Measurements from ENCODE around the gene DMP1. TPM values are rescaled to one million over a fixed set of nuclear protein-coding genes. Genes with fewer than 3 reads are reported as not detected.

Gene DMP1
- total and polyA plus RNA-seq, 2 of the 13 experiments (the other 11 are each of a cell fraction or from before 2014, with no cell fraction given): not detected

DNA sequence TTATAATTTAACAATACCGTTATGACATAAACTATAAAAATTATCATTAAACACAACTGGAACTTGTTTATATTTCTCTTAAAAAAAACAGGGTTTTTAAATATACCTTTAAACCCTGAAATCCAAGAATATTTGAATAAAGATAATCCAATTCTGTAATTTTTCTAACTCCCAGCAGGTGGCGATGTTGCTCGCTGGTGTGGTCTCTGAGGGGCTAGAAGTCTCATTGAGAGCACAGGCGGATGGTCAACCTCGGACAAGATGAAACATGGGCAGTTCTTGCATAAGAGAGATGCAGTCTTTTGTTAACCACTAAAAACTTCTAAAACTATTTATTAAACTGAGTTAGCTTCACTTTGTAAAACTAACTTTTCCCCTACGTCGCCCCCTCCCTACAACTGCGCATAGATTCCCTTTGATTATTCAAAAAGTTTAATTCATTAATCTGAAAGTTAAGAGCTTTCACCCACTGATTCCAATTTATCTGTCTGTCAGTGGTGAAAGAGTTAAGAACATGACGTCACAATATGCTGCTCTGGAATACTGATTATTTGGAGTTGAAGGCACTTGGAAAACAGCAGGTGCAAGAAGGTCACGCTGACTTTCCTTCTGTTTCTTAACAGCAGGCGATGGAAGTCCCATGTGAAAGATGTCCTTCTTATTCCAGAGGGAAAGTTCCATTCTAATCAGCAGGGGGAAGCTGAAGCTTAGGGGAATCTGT lies 29.5 kb downstream of the DMP1 start (continued):
- TF ChIP-seq ZNF547 (CRISPR knock-in tag; IDR thresholded peaks at IDR 0.05) (no peak), ARID2 (CRISPR knock-in tag; IDR thresholded peaks at IDR 0.05; ENCODE audit: borderline replicate concordance) (no peak), SRF (IDR thresholded peaks at IDR 0.05; ENCODE audit: low read depth, low read length) (no peak), NR2C2 (CRISPR knock-in tag; IDR thresholded peaks at IDR 0.05; ENCODE audit: borderline replicate concordance) (no peak), KLF15 (CRISPR knock-in tag; IDR thresholded peaks at IDR 0.05; ENCODE audit: borderline replicate concordance) (no peak), KAT7 (CRISPR knock-in tag; IDR thresholded peaks at IDR 0.05; ENCODE audit: borderline replicate concordance) (no peak), XBP1 (CRISPR knock-in tag; IDR thresholded peaks at IDR 0.05) (no peak), ZNF317 (CRISPR knock-in tag; IDR thresholded peaks at IDR 0.05) (no peak), ZBTB34 (CRISPR knock-in tag; IDR thresholded peaks at IDR 0.05) (no peak), SMC3 (IDR thresholded peaks at IDR 0.05; ENCODE audit: low read length) (peak; percentile 72), MYNN (CRISPR knock-in tag; IDR thresholded peaks at IDR 0.05; ENCODE audit: low read depth) (no peak), HES4 (CRISPR knock-in tag; IDR thresholded peaks at IDR 0.05; ENCODE audit: borderline replicate concordance) (no peak), SOX13 (IDR thresholded peaks at IDR 0.05) (no peak), SOX13 (CRISPR knock-in tag; conservative IDR thresholded peaks at IDR 0.05 in 1 of 2, IDR thresholded peaks at IDR 0.05 in 1 of 2) (no peak), SP2 (CRISPR knock-in tag; IDR thresholded peaks at IDR 0.05) (no peak), SPEN (CRISPR knock-in tag; IDR thresholded peaks at IDR 0.05; ENCODE audit: low read depth) (no peak), ZNF674 (CRISPR knock-in tag; IDR thresholded peaks at IDR 0.05; ENCODE audit: low read depth) (no peak), FOSL1 (CRISPR knock-in tag; IDR thresholded peaks at IDR 0.05; ENCODE audit: borderline replicate concordance) (no peak), MAFG (CRISPR knock-in tag; IDR thresholded peaks at IDR 0.05) (no peak), ZFP90 (CRISPR knock-in tag; IDR thresholded peaks at IDR 0.05; ENCODE audit: borderline replicate concordance) (no peak)
- TF ChIP-seq, protein P1, sequence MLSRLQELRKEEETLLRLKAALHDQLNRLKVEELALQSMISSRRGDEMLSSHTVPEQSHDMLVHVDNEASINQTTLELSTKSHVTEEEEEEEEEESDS (CRISPR knock-in tag; IDR thresholded peaks at IDR 0.05; ENCODE audit: borderline replicate concordance): no peak
- TF ChIP-seq, protein P2, sequence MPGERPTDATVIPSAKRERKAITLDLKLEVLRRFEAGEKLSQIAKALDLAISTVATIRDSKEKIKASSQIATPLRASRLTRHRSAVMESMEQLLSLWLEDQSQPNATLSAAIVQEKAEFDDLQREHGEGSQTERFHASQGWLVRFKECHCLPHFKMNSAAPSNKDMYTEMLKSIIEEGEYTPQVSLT (CRISPR knock-in tag; IDR thresholded peaks at IDR 0.05; ENCODE audit: borderline replicate concordance, low read depth): no peak
- TF ChIP-seq, protein P3, sequence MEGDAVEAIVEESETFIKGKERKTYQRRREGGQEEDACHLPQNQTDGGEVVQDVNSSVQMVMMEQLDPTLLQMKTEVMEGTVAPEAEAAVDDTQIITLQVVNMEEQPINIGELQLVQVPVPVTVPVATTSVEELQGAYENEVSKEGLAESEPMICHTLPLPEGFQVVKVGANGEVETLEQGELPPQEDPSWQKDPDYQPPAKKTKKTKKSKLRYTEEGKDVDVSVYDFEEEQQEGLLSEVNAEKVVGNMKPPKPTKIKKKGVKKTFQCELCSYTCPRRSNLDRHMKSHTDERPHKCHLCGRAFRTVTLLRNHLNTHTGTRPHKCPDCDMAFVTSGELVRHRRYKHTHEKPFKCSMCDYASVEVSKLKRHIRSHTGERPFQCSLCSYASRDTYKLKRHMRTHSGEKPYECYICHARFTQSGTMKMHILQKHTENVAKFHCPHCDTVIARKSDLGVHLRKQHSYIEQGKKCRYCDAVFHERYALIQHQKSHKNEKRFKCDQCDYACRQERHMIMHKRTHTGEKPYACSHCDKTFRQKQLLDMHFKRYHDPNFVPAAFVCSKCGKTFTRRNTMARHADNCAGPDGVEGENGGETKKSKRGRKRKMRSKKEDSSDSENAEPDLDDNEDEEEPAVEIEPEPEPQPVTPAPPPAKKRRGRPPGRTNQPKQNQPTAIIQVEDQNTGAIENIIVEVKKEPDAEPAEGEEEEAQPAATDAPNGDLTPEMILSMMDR (CRISPR knock-in tag; IDR thresholded peaks at IDR 0.05): peak; percentile 78
- TF ChIP-seq, protein P4, sequence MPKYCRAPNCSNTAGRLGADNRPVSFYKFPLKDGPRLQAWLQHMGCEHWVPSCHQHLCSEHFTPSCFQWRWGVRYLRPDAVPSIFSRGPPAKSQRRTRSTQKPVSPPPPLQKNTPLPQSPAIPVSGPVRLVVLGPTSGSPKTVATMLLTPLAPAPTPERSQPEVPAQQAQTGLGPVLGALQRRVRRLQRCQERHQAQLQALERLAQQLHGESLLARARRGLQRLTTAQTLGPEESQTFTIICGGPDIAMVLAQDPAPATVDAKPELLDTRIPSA (CRISPR knock-in tag; IDR thresholded peaks at IDR 0.05; ENCODE audit: borderline replicate concordance): no peak
- TF ChIP-seq, protein P5, sequence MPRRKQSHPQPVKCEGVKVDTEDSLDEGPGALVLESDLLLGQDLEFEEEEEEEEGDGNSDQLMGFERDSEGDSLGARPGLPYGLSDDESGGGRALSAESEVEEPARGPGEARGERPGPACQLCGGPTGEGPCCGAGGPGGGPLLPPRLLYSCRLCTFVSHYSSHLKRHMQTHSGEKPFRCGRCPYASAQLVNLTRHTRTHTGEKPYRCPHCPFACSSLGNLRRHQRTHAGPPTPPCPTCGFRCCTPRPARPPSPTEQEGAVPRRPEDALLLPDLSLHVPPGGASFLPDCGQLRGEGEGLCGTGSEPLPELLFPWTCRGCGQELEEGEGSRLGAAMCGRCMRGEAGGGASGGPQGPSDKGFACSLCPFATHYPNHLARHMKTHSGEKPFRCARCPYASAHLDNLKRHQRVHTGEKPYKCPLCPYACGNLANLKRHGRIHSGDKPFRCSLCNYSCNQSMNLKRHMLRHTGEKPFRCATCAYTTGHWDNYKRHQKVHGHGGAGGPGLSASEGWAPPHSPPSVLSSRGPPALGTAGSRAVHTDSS (CRISPR knock-in tag; conservative IDR thresholded peaks at IDR 0.05): no peak
